Measurements from ENCODE around the gene DAND5. TPM values are rescaled to one million over a fixed set of nuclear protein-coding genes. Genes with fewer than 3 reads are reported as not detected.
A peak's percentile ranks its signal among the peaks of the same experiment; 100 is the strongest.

DAND5 gene
- total and polyA plus RNA-seq, 9 donors: 0.04 to 0.23 (median 0.15) TPM; not detected in 2

GRCh38 chr19:12936582-12936981, 32.8 kb upstream of the DAND5 start:
- Histone ChIP-seq H3K4me1 (ENCODE audit: control insufficient read depth, insufficient read depth, low read length) (peaks cover 40% of the 10 kb centered on the region), H3K36me3 (ENCODE audit: control insufficient read depth, insufficient read depth, low read length) (peaks cover 23% of the 10 kb centered on the region), H3K9me3 (replicated peaks; ENCODE audit: control insufficient read depth, low read depth, low read length) (no peaks in the 10 kb centered on the region), H3K4me3 (ENCODE audit: low read length) (no peak overlapping the region), H3K27ac (ENCODE audit: low read length) (no peak overlapping the region), H3K27me3 (ENCODE audit: control insufficient read depth, insufficient read depth, low read length) (no peaks in the 10 kb centered on the region)
- WGBS (ENCODE audit: insufficient coverage): 77% methylated on average over 4 of the region's 7 CpGs
- no peak for DNase-seq

GRCh38 chr19:12937093-12937926, 32.1 kb upstream of the DAND5 start:
- Histone ChIP-seq H3K27me3 (ENCODE audit: control insufficient read depth, insufficient read depth, low read length) (no peaks in the 10 kb centered on the region), H3K4me1 (ENCODE audit: control insufficient read depth, insufficient read depth, low read length) (peaks cover 42% of the 10 kb centered on the region), H3K36me3 (ENCODE audit: control insufficient read depth, insufficient read depth, low read length) (peaks cover 30% of the 10 kb centered on the region), H3K27ac (ENCODE audit: low read length) (peak overlapping the region; percentile 83), H3K4me3 (ENCODE audit: low read length) (peak overlapping the region; percentile 69), H3K9me3 (replicated peaks; ENCODE audit: control insufficient read depth, low read depth, low read length) (no peaks in the 10 kb centered on the region)
- DNase-seq: peak; percentile 67
- WGBS (ENCODE audit: insufficient coverage): 23% methylated on average over 15 of the region's 23 CpGs

GRCh38 chr19:12937927-12938778, 31.2 kb upstream of the DAND5 start, which contains the start of gene CALR:
CALR (plus strand) TSS chr19:12938609; CDS start chr19:12938680, 71 bp downstream.
- Histone ChIP-seq H3K4me1 (ENCODE audit: control insufficient read depth, insufficient read depth, low read length) (peaks cover 35% of the 10 kb centered on the region), H3K27me3 (ENCODE audit: control insufficient read depth, insufficient read depth, low read length) (no peaks in the 10 kb centered on the region), H3K36me3 (ENCODE audit: control insufficient read depth, insufficient read depth, low read length) (peaks cover 38% of the 10 kb centered on the region), H3K27ac (ENCODE audit: low read length) (peak within 1 kb of the TSS; percentile 83), H3K4me3 (ENCODE audit: low read length) (peak within 1 kb of the TSS; percentile 99), H3K9me3 (replicated peaks; ENCODE audit: control insufficient read depth, low read depth, low read length) (no peaks in the 10 kb centered on the region)
- WGBS (ENCODE audit: insufficient coverage): under 1% methylated on average over 56 of the region's 63 CpGs
- peak; percentile 100 for DNase-seq

GRCh38 chr19:12938779-12939601, 30.4 kb upstream of the DAND5 start:
- Histone ChIP-seq H3K27me3 (ENCODE audit: control insufficient read depth, insufficient read depth, low read length) (no peaks in the 10 kb centered on the region), H3K9me3 (replicated peaks; ENCODE audit: control insufficient read depth, low read depth, low read length) (no peaks in the 10 kb centered on the region), H3K36me3 (ENCODE audit: control insufficient read depth, insufficient read depth, low read length) (peaks cover 46% of the 10 kb centered on the region), H3K4me1 (ENCODE audit: control insufficient read depth, insufficient read depth, low read length) (peaks cover 39% of the 10 kb centered on the region), H3K4me3 (ENCODE audit: low read length) (peak overlapping the region; percentile 99), H3K27ac (ENCODE audit: low read length) (peak overlapping the region; percentile 16)
- peak; percentile 61 for DNase-seq
- WGBS (ENCODE audit: insufficient coverage): under 1% methylated on average over 39 of the region's 54 CpGs

- WGBS (ENCODE audit: insufficient coverage): 20% methylated on average over 1 of the region's 10 CpGs
- DNase-seq: no peak
- Histone ChIP-seq H3K4me1 (ENCODE audit: control insufficient read depth, insufficient read depth, low read length) (peaks cover 39% of the 10 kb centered on the region), H3K4me3 (ENCODE audit: low read length) (peak overlapping the region; percentile 99), H3K36me3 (ENCODE audit: control insufficient read depth, insufficient read depth, low read length) (peaks cover 56% of the 10 kb centered on the region), H3K27me3 (ENCODE audit: control insufficient read depth, insufficient read depth, low read length) (no peaks in the 10 kb centered on the region), H3K27ac (ENCODE audit: low read length) (no peak overlapping the region), H3K9me3 (replicated peaks; ENCODE audit: control insufficient read depth, low read depth, low read length) (no peaks in the 10 kb centered on the region)
Observed at GRCh38 chr19:12939975-12940423, 29.4 kb upstream of the DAND5 start.

GRCh38 chr19:12940897-12941296, 28.5 kb upstream of the DAND5 start:
- no peak overlapping the region for H3K27ac ChIP-seq (ENCODE audit: low read length)

GRCh38 chr19:12943437-12944044, 25.8 kb upstream of the DAND5 start:
- Histone ChIP-seq H3K27ac (ENCODE audit: low read length) (peak overlapping the region; percentile 20), H3K4me1 (ENCODE audit: control insufficient read depth, insufficient read depth, low read length) (peaks cover 51% of the 10 kb centered on the region), H3K4me3 (ENCODE audit: low read length) (no peak overlapping the region), H3K9me3 (replicated peaks; ENCODE audit: control insufficient read depth, low read depth, low read length) (no peaks in the 10 kb centered on the region), H3K27me3 (ENCODE audit: control insufficient read depth, insufficient read depth, low read length) (no peaks in the 10 kb centered on the region), H3K36me3 (ENCODE audit: control insufficient read depth, insufficient read depth, low read length) (peaks cover 76% of the 10 kb centered on the region)
- no peak for DNase-seq
- WGBS (ENCODE audit: insufficient coverage): 90% methylated on average over 9 of the region's 18 CpGs

More at GRCh38 chr19:12940897-12941296, 28.5 kb upstream of the DAND5 start:
- Histone ChIP-seq H3K4me3 (ENCODE audit: low read length) (no peak overlapping the region), H3K4me1 (ENCODE audit: control insufficient read depth, insufficient read depth, low read length) (peaks cover 39% of the 10 kb centered on the region), H3K9me3 (replicated peaks; ENCODE audit: control insufficient read depth, low read depth, low read length) (no peaks in the 10 kb centered on the region), H3K36me3 (ENCODE audit: control insufficient read depth, insufficient read depth, low read length) (peaks cover 57% of the 10 kb centered on the region), H3K27me3 (ENCODE audit: control insufficient read depth, insufficient read depth, low read length) (no peaks in the 10 kb centered on the region)
- no CpG with 5 or more reads among the region's 2 CpGs for WGBS (ENCODE audit: insufficient coverage)
- DNase-seq: no peak

GRCh38 chr19:12944104-12944674, 25.2 kb upstream of the DAND5 start:
- Histone ChIP-seq H3K27ac (ENCODE audit: low read length) (no peak overlapping the region), H3K36me3 (ENCODE audit: control insufficient read depth, insufficient read depth, low read length) (peaks cover 82% of the 10 kb centered on the region), H3K4me3 (ENCODE audit: low read length) (no peak overlapping the region), H3K27me3 (ENCODE audit: control insufficient read depth, insufficient read depth, low read length) (no peaks in the 10 kb centered on the region), H3K9me3 (replicated peaks; ENCODE audit: control insufficient read depth, low read depth, low read length) (no peaks in the 10 kb centered on the region), H3K4me1 (ENCODE audit: control insufficient read depth, insufficient read depth, low read length) (peaks cover 57% of the 10 kb centered on the region)
- no CpG with 5 or more reads among the region's 2 CpGs for WGBS (ENCODE audit: insufficient coverage)
- DNase-seq: no peak

GRCh38 chr19:12945479-12946091, 23.8 kb upstream of the DAND5 start, which contains the start of gene RAD23A:
RAD23A (plus strand) TSS chr19:12945862; CDS start chr19:12945949, 87 bp downstream.
- no peaks in the 10 kb centered on the region for H3K9me3 ChIP-seq (replicated peaks; ENCODE audit: control insufficient read depth, low read depth, low read length)
- H3K27me3 ChIP-seq (ENCODE audit: control insufficient read depth, insufficient read depth, low read length): no peaks in the 10 kb centered on the region
- peak; percentile 99 for DNase-seq
- H3K27ac ChIP-seq (ENCODE audit: low read length): peak within 1 kb of the TSS; percentile 95
- H3K4me3 ChIP-seq (ENCODE audit: low read length): peak within 1 kb of the TSS; percentile 74
- WGBS (ENCODE audit: insufficient coverage): 1% methylated on average over 53 of the region's 62 CpGs
- peaks cover 83% of the 10 kb centered on the region for H3K36me3 ChIP-seq (ENCODE audit: control insufficient read depth, insufficient read depth, low read length)
- peaks cover 54% of the 10 kb centered on the region for H3K4me1 ChIP-seq (ENCODE audit: control insufficient read depth, insufficient read depth, low read length)
